Mesendoderm (in vitro differentiated cells): Measurements from ENCODE around the gene PCDHGA3.

Source experiments
- DNase-seq: peaks from one replicate; pipeline ENCODE4 v3.0.0; 2013
- H2AK5ac ChIP-seq: 2 replicates; pipeline ENCODE4 v1.6.1; 2013; ENCODE audit warnings: low read length, inconsistent platforms
- H2BK120ac ChIP-seq: 2 replicates; pipeline ENCODE4 v1.6.1; 2013; ENCODE audit warnings: low read depth, mild to moderate bottlenecking, low read length, moderate library complexity, mixed read lengths
- H2BK15ac ChIP-seq: replicated peaks from 2 replicates; pipeline ENCODE4 v1.6.1; 2013; ENCODE audit warnings: low read depth, mild to moderate bottlenecking, moderate library complexity
- H2BK5ac ChIP-seq: 2 replicates; pipeline ENCODE4 v1.6.1; 2013; ENCODE audit warnings: low read length, inconsistent platforms
- H3K18ac ChIP-seq: 2 replicates; pipeline ENCODE4 v1.6.1; 2013; ENCODE audit warnings: mild to moderate bottlenecking, low read length, mixed read lengths
- H3K23ac ChIP-seq: one replicate; pipeline ENCODE4 v1.6.1; 2013; ENCODE audit warnings: low read length
- H3K27ac ChIP-seq: 2 replicates; pipeline ENCODE4 v1.5.1; 2013; ENCODE audit warnings: low read depth, mild to moderate bottlenecking, inconsistent platforms, low read length, moderate library complexity
- H3K27me3 ChIP-seq: 2 replicates; pipeline ENCODE4 v1.6.1; 2013; ENCODE audit warnings: low read length, control low read depth, mild to moderate bottlenecking, inconsistent platforms; ENCODE audit not compliant: insufficient read depth, poor library complexity
- H3K36me3 ChIP-seq: 2 replicates; pipeline ENCODE4 v1.6.1; 2013; ENCODE audit warnings: low read length, inconsistent platforms; ENCODE audit not compliant: control insufficient read depth, insufficient read depth
- H3K4ac ChIP-seq: one replicate; pipeline ENCODE4 v1.6.1; 2013; ENCODE audit warnings: low read depth, mild to moderate bottlenecking, low read length, moderate library complexity
- H3K4me1 ChIP-seq: 2 replicates; pipeline ENCODE4 v1.6.1; 2013; ENCODE audit warnings: low read depth, low read length, inconsistent platforms; ENCODE audit not compliant: control insufficient read depth
- H3K4me2 ChIP-seq: 2 replicates; pipeline ENCODE4 v1.6.1; 2013; ENCODE audit warnings: low read length
- H3K4me3 ChIP-seq: 2 replicates; pipeline ENCODE4 v1.5.1; 2013; ENCODE audit warnings: mild to moderate bottlenecking, low read length
- H3K56ac ChIP-seq: one replicate; pipeline ENCODE4 v1.6.1; 2013; ENCODE audit warnings: low read length
- H3K79me1 ChIP-seq: 2 replicates; pipeline ENCODE4 v1.6.1; 2013; ENCODE audit warnings: low read length, inconsistent platforms
- H3K79me2 ChIP-seq: 2 replicates; pipeline ENCODE4 v1.6.1; 2013; ENCODE audit warnings: mild to moderate bottlenecking, low read length; ENCODE audit not compliant: control insufficient read depth, insufficient read depth
- H3K9ac ChIP-seq: 2 replicates; pipeline ENCODE4 v1.6.1; 2013; ENCODE audit warnings: low read length, inconsistent platforms
- H4K5ac ChIP-seq: one replicate; pipeline ENCODE4 v1.6.1; 2013; ENCODE audit warnings: low read length
- H4K8ac ChIP-seq: one replicate; pipeline ENCODE4 v1.6.1; 2013; ENCODE audit warnings: low read depth, mild to moderate bottlenecking, control low read depth, low read length, moderate library complexity
- WGBS: extraction: QIAGEN DNeasy Blood & Tissue Kit; methylation state at CpG from one replicate; pipeline ENCODE4 v1.1.7; 2013; ENCODE audit warnings: low lambda C conversion rate, missing lambda C conversion rate; ENCODE audit not compliant: insufficient coverage; ENCODE audit errors: extremely low coverage; 5-methylcytosine and 5-hydroxymethylcytosine counted together

Gene PCDHGA3

GRCh38 chr5:141360685-141361084 lies 17.1 kb downstream of the PCDHGA3 start:
- Histone ChIP-seq H3K18ac (no peak overlapping the region), H3K79me2 (no peaks in the 10 kb centered on the region), H3K4ac (no peak overlapping the region), H3K56ac (no peak overlapping the region), H2BK120ac (no peak overlapping the region), H4K5ac (no peak overlapping the region), H3K23ac (no peak overlapping the region), H2AK5ac (no peak overlapping the region), H3K9ac (no peak overlapping the region), H4K8ac (no peak overlapping the region), H2BK5ac (no peak overlapping the region), H3K36me3 (no peaks in the 10 kb centered on the region), H3K79me1 (no peaks in the 10 kb centered on the region), H3K27ac (no peak overlapping the region), H3K4me2 (no peak overlapping the region), H3K4me1 (no peaks in the 10 kb centered on the region), H3K27me3 (no peaks in the 10 kb centered on the region), H3K4me3 (no peak overlapping the region), H2BK15ac (no peak overlapping the region)
- no peak for DNase-seq
- whole genome bisulfite sequencing: no CpG with 5 or more reads among the region's 15 CpGs

GRCh38 chr5:141362719-141363118 lies 19.1 kb downstream of the PCDHGA3 start:
- Histone ChIP-seq H3K9ac (no peak overlapping the region), H3K36me3 (no peaks in the 10 kb centered on the region), H3K4ac (no peak overlapping the region)

GRCh38 chr5:141363952-141364660 lies 20.5 kb downstream of the PCDHGA3 start, which contains the start of gene PCDHGA5:
Gene PCDHGA5, plus strand, starts transcription at chr5:141364162. Its CDS starts 169 bp downstream, at chr5:141364331.
- Histone ChIP-seq H3K23ac (no peak within 1 kb of the TSS), H3K36me3 (no peaks in the 10 kb centered on the region), H3K4me1 (no peaks in the 10 kb centered on the region), H3K4ac (no peak within 1 kb of the TSS), H2AK5ac (no peak within 1 kb of the TSS), H4K8ac (no peak within 1 kb of the TSS), H3K79me2 (no peaks in the 10 kb centered on the region), H3K18ac (no peak within 1 kb of the TSS), H3K27ac (no peak within 1 kb of the TSS), H2BK5ac (no peak within 1 kb of the TSS), H3K4me2 (no peak within 1 kb of the TSS), H3K56ac (no peak within 1 kb of the TSS), H3K4me3 (no peak within 1 kb of the TSS), H2BK15ac (no peak within 1 kb of the TSS), H4K5ac (no peak within 1 kb of the TSS), H3K27me3 (no peaks in the 10 kb centered on the region), H3K9ac (no peak within 1 kb of the TSS), H3K79me1 (no peaks in the 10 kb centered on the region), H2BK120ac (no peak within 1 kb of the TSS)
- no CpG with 5 or more reads among the region's 34 CpGs for WGBS
- DNase-seq: no peak

More at GRCh38 chr5:141362719-141363118, 19.1 kb downstream of the PCDHGA3 start:
- DNase-seq: no peak
- Histone ChIP-seq H2BK15ac (no peak overlapping the region), H3K4me3 (no peak overlapping the region), H3K27ac (no peak overlapping the region), H3K27me3 (no peaks in the 10 kb centered on the region), H3K79me2 (no peaks in the 10 kb centered on the region), H4K8ac (no peak overlapping the region), H2AK5ac (no peak overlapping the region), H2BK5ac (no peak overlapping the region), H3K79me1 (no peaks in the 10 kb centered on the region), H3K56ac (no peak overlapping the region), H2BK120ac (no peak overlapping the region), H3K23ac (no peak overlapping the region), H3K4me2 (no peak overlapping the region), H3K4me1 (no peaks in the 10 kb centered on the region), H4K5ac (no peak overlapping the region), H3K18ac (no peak overlapping the region)

DNA sequence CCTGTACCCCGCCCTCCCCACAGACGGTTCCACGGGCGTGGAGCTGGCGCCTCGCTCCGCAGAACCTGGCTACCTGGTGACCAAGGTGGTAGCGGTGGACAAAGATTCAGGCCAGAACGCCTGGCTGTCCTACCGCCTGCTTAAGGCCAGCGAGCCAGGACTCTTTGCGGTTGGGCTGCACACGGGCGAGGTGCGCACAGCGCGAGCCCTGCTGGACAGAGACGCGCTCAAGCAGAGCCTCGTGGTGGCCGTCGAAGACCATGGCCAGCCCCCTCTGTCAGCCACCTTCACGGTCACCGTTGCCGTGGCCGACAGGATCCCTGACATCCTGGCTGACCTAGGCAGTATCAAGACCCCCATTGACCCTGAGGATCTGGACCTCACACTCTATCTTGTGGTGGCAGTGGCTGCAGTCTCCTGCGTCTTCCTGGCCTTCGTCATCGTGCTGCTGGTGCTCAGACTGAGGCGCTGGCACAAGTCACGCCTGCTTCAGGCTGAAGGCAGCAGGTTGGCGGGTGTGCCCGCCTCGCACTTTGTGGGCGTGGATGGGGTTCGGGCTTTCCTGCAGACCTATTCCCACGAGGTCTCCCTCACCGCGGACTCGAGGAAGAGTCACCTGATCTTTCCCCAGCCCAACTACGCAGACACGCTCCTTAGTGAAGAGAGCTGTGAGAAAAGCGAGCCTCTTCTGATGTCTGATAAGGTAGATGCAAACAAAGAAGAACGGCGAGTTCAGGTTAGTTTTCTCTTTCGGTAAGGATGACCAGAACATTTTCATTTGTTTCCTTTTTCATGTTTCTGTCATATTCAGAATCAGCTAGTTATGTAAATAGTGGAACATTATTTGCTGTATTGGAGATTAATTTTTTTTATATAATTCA lies 22.6 kb downstream of the PCDHGA3 start:
- Histone ChIP-seq H3K79me2 (no peaks in the 10 kb centered on the region), H3K4me2 (no peak overlapping the region), H3K56ac (no peak overlapping the region), H3K27ac (no peak overlapping the region), H3K79me1 (no peaks in the 10 kb centered on the region), H3K27me3 (no peaks in the 10 kb centered on the region), H3K18ac (no peak overlapping the region), H4K8ac (no peak overlapping the region), H3K4ac (no peak overlapping the region), H3K4me3 (no peak overlapping the region), H4K5ac (no peak overlapping the region), H2BK5ac (no peak overlapping the region), H3K36me3 (no peaks in the 10 kb centered on the region), H3K4me1 (no peaks in the 10 kb centered on the region), H2BK15ac (no peak overlapping the region), H2AK5ac (no peak overlapping the region), H3K9ac (no peak overlapping the region), H3K23ac (no peak overlapping the region), H2BK120ac (no peak overlapping the region)
- no peak for DNase-seq
- WGBS: no CpG with 5 or more reads among the region's 46 CpGs

DNA sequence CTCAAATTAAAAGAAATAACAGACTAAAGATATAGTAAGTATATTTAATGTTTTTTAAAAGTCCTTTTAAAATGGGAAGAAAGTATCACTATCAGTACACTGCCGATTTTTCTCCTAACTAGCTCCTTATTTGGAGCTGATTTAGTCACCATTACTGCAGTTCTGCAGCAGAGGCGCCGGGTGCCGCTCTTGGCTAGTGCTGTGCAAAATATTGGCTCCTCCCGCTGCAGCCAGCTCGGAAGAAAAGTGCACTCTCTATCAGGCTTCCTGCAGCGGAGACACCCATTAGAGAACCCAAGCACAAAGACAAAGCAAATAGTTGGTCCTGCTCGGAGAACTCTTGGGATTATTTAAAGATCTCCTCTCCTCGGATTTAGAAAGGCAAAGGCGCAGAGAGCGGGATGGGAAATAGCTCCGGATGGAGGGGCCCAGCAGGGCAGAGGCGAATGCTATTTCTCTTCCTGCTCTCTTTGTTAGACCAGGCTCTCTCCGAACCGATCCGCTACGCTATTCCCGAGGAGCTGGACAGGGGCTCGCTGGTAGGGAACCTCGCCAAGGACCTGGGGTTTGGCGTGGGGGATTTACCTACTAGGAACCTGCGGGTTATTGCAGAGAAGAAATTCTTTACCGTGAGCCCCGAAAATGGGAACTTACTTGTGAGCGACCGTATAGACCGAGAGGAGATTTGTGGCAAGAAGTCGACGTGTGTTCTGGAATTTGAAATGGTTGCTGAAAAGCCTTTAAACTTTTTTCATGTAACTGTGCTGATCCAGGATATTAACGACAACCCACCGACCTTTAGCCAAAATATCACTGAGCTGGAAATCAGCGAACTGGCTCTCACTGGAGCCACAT lies 26.6 kb downstream of the PCDHGA3 start, which contains the start of gene PCDHGB3:
PCDHGB3 (plus strand) TSS at position 249 of the 855 bp plus-strand sequence; CDS start at position 402, 153 bp downstream.
- H3K79me2 ChIP-seq: no peaks in the 10 kb centered on the region
- H3K4me2 ChIP-seq: no peak within 1 kb of the TSS
- H4K8ac ChIP-seq: no peak within 1 kb of the TSS
- H4K5ac ChIP-seq: no peak within 1 kb of the TSS
- no peak within 1 kb of the TSS for H2AK5ac ChIP-seq
- H3K36me3 ChIP-seq: no peaks in the 10 kb centered on the region
- no peak for DNase-seq
- no peak within 1 kb of the TSS for H3K27ac ChIP-seq
- no peaks in the 10 kb centered on the region for H3K79me1 ChIP-seq
- no peaks in the 10 kb centered on the region for H3K4me1 ChIP-seq
- H2BK5ac ChIP-seq: no peak within 1 kb of the TSS
- no peak within 1 kb of the TSS for H2BK120ac ChIP-seq
- H3K9ac ChIP-seq: no peak within 1 kb of the TSS
- H3K4ac ChIP-seq: no peak within 1 kb of the TSS
- WGBS: no CpG with 5 or more reads among the region's 32 CpGs
- H2BK15ac ChIP-seq: no peak within 1 kb of the TSS
- H3K27me3 ChIP-seq: no peaks in the 10 kb centered on the region
- H3K23ac ChIP-seq: no peak within 1 kb of the TSS
- H3K56ac ChIP-seq: no peak within 1 kb of the TSS
- H3K18ac ChIP-seq: no peak within 1 kb of the TSS
- H3K4me3 ChIP-seq: no peak within 1 kb of the TSS
